Right lobe of liver (tissue), 6 donors: ENCODE data around the gene PTPRR. TPM values are rescaled to one million over a fixed set of nuclear protein-coding genes. Genes with fewer than 3 reads are reported as not detected.

Source experiments
- ATAC-seq, 4 donors: fragments of 200-7000 bp; cut with Tn5 transposase; one replicate each; pipeline ENCODE4 v1.9.1; 2020; ENCODE audit warnings: mild to moderate bottlenecking in 4 of 4, moderate library complexity in 4 of 4
- DNase-seq, 3 donors: peaks; one replicate each; pipeline ENCODE4 v3.0.0-alpha.2; 2020
- H3K27ac ChIP-seq, 3 donors: fragments of 200-600 bp; one replicate each; pipeline ENCODE4 v1.8.0; 2022
- H3K27me3 ChIP-seq, 2 donors: fragments of 200-600 bp; one replicate each; pipeline ENCODE4 v1.8.0; 2022
- H3K36me3 ChIP-seq, 4 donors: fragments of 200-600 bp; sonication (generic) in 1 of 4; one replicate each; pipeline versions ENCODE4 v1.5.1 to v1.8.0; 2017 to 2022; ENCODE audit warnings: control low read depth in 1 of 4
- H3K4me1 ChIP-seq, 4 donors: fragments of 200-600 bp; sonication (generic) in 1 of 4; one replicate each; pipeline versions ENCODE4 v1.5.1 to v1.8.0; 2017 to 2022; ENCODE audit warnings: control low read depth in 1 of 4
- H3K4me3 ChIP-seq, 3 donors: fragments of 200-600 bp; one replicate each; pipeline ENCODE4 v1.8.0; 2022
- H3K9me3 ChIP-seq, 4 donors: fragments of 200-600 bp; sonication (generic) in 1 of 4; one replicate each; pipeline versions ENCODE4 v1.5.1 to v1.8.0; 2017 to 2022; ENCODE audit warnings: control low read depth in 1 of 4
- CTCF ChIP-seq, 4 donors: fragments of 200-600 bp in 3 of 4; fragments of 450-650 bp in 1 of 4; IDR thresholded peaks; one replicate each; pipeline versions ENCODE4 v1.5.1 to v1.8.0; 2016 to 2022; ENCODE audit warnings: antibody characterized with exemption in 4 of 4, mild to moderate bottlenecking in 2 of 4
- POLR2A ChIP-seq: fragments of 450-650 bp; IDR thresholded peaks from one replicate; pipeline ENCODE4 v1.6.1; 2017; ENCODE audit warnings: antibody characterized with exemption, mild to moderate bottlenecking
- WGBS: methylation state at CpG from one replicate; pipeline ENCODE4 v1.1.6; 2018; ENCODE audit warnings: low coverage, low lambda C conversion rate; ENCODE audit not compliant: insufficient coverage; ENCODE audit errors: missing lambda C conversion rate; 5-methylcytosine and 5-hydroxymethylcytosine counted together
- intact Hi-C, 2 donors: fragments of 100-400 bp; cut with DNase I; formaldehyde crosslinking; loops; one replicate each; pipeline versions ENCODE4 v1.11.2 to v1.14.1; 2022
- total RNA-seq, 6 experiments: library from RNA; depleted of rRNA in 2 of 6; stranded (reverse); fragments of >200 nt in 2 of 6; fragmentation: NEBNext Ultra II Directional in 3 of 6; extraction: Animal tissue kit (Norgen Biotek cat#: 25700) in 3 of 6; gene quantifications; one replicate each; pipeline versions ENCODE4 v1.1.0 to v1.2.4, GENCODE V29; 2016 to 2023
- donor health status: DM: no; HTN: yes; CAD: no.
- donor health status: DM: no; HTN: no; CAD: no.
- donor health status: DM: no; HTN: no; CAD: no.
- donor health status: DM: no; HTN: yes; CAD: no.
- donor health status: DM: no; HTN: yes; CAD: no.

Gene PTPRR
- total RNA-seq, 6 experiments from 2014 or later, result 0.12 TPM; not detected in 5

GRCh38 chr12:70806827-70807226, 113.7 kb downstream of the PTPRR start:
- intact Hi-C loops, result no loop called here
- Histone ChIP-seq H3K36me3 (no peaks in the 10 kb centered on the region), H3K9me3 (no peaks in the 10 kb centered on the region), H3K27ac (no peak overlapping the region), H3K27me3 (no peaks in the 10 kb centered on the region), H3K4me1 (no peaks in the 10 kb centered on the region), H3K4me3 (no peak overlapping the region)
- no peak for ATAC-seq
- 50% methylated on average over 1 of the region's 1 CpG for WGBS
- no peak for TF ChIP-seq POLR2A
- no peak for DNase-seq

- Histone ChIP-seq H3K4me1 (no peaks in the 10 kb centered on the region), H3K36me3 (no peaks in the 10 kb centered on the region), H3K9me3 (no peaks in the 10 kb centered on the region), H3K27me3 (no peaks in the 10 kb centered on the region), H3K27ac (no peak overlapping the region), H3K4me3 (no peak overlapping the region)
- WGBS, result 75% methylated on average over 1 of the region's 1 CpG
- TF ChIP-seq POLR2A, result no peak
- TF ChIP-seq CTCF (IDR thresholded peaks at IDR 0.05), result no peak
- ATAC-seq (no peak), DNase-seq (no peak)
- intact Hi-C loops, result no loop called here
Observed at GRCh38 chr12:70806043-70806442, 114.5 kb downstream of the PTPRR start.

DNA sequence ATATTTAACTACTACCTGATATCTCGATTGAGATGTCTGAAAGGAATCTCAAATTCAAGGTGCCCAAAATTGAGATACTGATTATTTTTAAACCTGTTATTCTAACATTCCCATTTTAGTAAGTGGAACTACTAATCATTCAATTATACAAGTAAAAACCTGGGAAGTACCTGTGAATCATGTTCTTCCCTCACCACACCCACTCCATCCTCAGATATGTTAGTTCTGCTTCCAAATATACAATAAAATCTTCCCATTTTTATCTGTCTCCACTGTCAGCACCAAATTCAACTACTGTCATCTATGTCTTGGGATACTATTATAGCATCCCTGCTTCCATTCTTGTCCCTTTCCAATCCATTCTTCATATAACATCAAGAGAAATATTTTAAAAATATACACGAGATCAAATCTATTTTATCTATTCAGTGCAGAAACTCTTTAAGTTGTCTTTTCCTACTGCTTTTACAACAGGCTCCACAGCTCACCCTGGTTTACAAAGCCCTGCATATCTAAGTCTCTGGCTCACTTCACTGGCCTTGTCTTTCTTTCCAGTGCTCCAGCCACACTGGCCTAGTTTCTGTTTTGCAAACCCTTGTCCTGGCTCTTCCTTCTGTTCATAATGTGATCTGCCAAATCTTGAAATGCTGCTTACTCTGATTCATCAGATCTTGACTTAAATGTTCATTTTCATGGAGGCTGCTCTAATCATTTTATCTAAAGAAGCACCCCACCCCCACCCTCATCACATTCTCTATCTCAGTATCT, 122.3 kb downstream of the PTPRR start:
- 68% methylated on average over 2 of the region's 2 CpGs for WGBS
- Histone ChIP-seq H3K9me3 (no peaks in the 10 kb centered on the region), H3K4me3 (no peak overlapping the region), H3K4me1 (no peaks in the 10 kb centered on the region), H3K27me3 (no peaks in the 10 kb centered on the region), H3K27ac (no peak overlapping the region), H3K36me3 (no peaks in the 10 kb centered on the region)
- no peak for DNase-seq
- no peak for ATAC-seq
- TF ChIP-seq CTCF (IDR thresholded peaks at IDR 0.05) (no peak), POLR2A (no peak)
- intact Hi-C loops, result no loop called here

- no peaks in the 10 kb centered on the region for H3K4me1 ChIP-seq
- no peaks in the 10 kb centered on the region for H3K36me3 ChIP-seq
- DNase-seq (no peak), ATAC-seq (no peak)
- no peak overlapping the region for H3K4me3 ChIP-seq
- H3K27me3 ChIP-seq, result no peaks in the 10 kb centered on the region
- WGBS, result 83% methylated on average over 2 of the region's 2 CpGs
- H3K9me3 ChIP-seq, result no peaks in the 10 kb centered on the region
- intact Hi-C loops, result no loop called here
- TF ChIP-seq CTCF (IDR thresholded peaks at IDR 0.05), result no peak
- no peak overlapping the region for H3K27ac ChIP-seq
Observed at GRCh38 chr12:70796989-70797388, 123.5 kb downstream of the PTPRR start.

GRCh38 chr12:70795608-70796007, 124.9 kb downstream of the PTPRR start:
- H3K36me3 ChIP-seq, result no peaks in the 10 kb centered on the region
- no peak overlapping the region for H3K27ac ChIP-seq
- H3K9me3 ChIP-seq, result no peaks in the 10 kb centered on the region
- TF ChIP-seq POLR2A (no peak), CTCF (IDR thresholded peaks at IDR 0.05) (no peak)
- ATAC-seq (no peak), DNase-seq (no peak)
- intact Hi-C loops, result no loop called here
- no peaks in the 10 kb centered on the region for H3K4me1 ChIP-seq
- WGBS, result 75% methylated on average over 3 of the region's 4 CpGs
- no peak overlapping the region for H3K4me3 ChIP-seq
- no peaks in the 10 kb centered on the region for H3K27me3 ChIP-seq
